ENCODE data around the gene REV1. TPM values are rescaled to one million over a fixed set of nuclear protein-coding genes. Genes with fewer than 3 reads are reported as not detected.

Gene REV1
- total and polyA plus RNA-seq, 2 donors (not counting 3 experiments of a cell fraction or from before 2014, with no cell fraction given): 16.6 to 50.3 TPM

- no peak overlapping the region for H2AFZ ChIP-seq (ENCODE audit: low read depth, low read length)
- no peak for FAIRE-seq
- ChIA-PET POLR2A (interaction anchor here (0.6 kb wide), 1 partner anchor 113 kb away, joined by 3 read pairs; no protein-coding TSS in a partner anchor), CTCF (interaction anchor here (1.2 to 1.6 kb wide), 2 partner anchors 9 to 11 kb away, joined by 3 to 4 read pairs; no protein-coding TSS in a partner anchor)
- no peak overlapping the region for H3K27ac ChIP-seq (ENCODE audit: insufficient read depth, low read depth, low read length)
- H3K9me3 ChIP-seq (replicated peaks; ENCODE audit: control insufficient read depth, insufficient read depth, low read length): no peaks in the 10 kb centered on the region
- H3K27me3 ChIP-seq (ENCODE audit: control insufficient read depth in 2 of 2, insufficient read depth in 2 of 2, low read length in 2 of 2): no peaks in the 10 kb centered on the region
- H3K4me1 ChIP-seq (ENCODE audit: control insufficient read depth, extremely low read depth, insufficient read depth, low read length): peaks cover 12% of the 10 kb centered on the region
- no peak overlapping the region for H3K9ac ChIP-seq (replicated peaks; ENCODE audit: extremely low read depth, insufficient read depth, low read length)
- no peak for TF ChIP-seq MAX (IDR thresholded peaks at IDR 0.05; ENCODE audit: insufficient read depth, insufficient read length)
- no peak for TF ChIP-seq GATA2 (IDR thresholded peaks at IDR 0.05; ENCODE audit: insufficient read depth, insufficient read length, low read depth, low read length)
- H3K79me2 ChIP-seq (ENCODE audit: control insufficient read depth, insufficient read depth, low read length): peaks cover 64% of the 10 kb centered on the region
- H3K4me2 ChIP-seq (ENCODE audit: insufficient read depth, low read length): no peak overlapping the region
- intact Hi-C loops (cut with micrococcal nuclease) (no loop called here), dilution Hi-C loops (cut with MboI; ENCODE audit: extremely low pct_ligation_motif_present, low sequenced_read_pairs) (no loop called here)
- no peak overlapping the region for H3K4me3 ChIP-seq (replicated peaks in 1 of 3; ENCODE audit: insufficient read depth in 1 of 3, low read depth in 1 of 3, low read length in 3 of 3)
- H4K20me1 ChIP-seq (replicated peaks; ENCODE audit: control insufficient read depth, extremely low read depth, insufficient read depth, low read length): no peaks in the 10 kb centered on the region
- BruUV-seq (replicated peaks): no TSS peak
- no peaks in the 10 kb centered on the region for H3K9me1 ChIP-seq (replicated peaks; ENCODE audit: control insufficient read depth, extremely low read depth, insufficient read depth, low read length)
- DNase-seq (ENCODE audit: low read depth, low spot score): no peak
- peaks cover 0 to 8% of the 10 kb centered on the region in 2 experiments for H3K36me3 ChIP-seq (ENCODE audit: control insufficient read depth in 2 of 2, extremely low read depth in 1 of 2, insufficient read depth in 2 of 2, low read length in 2 of 2)
Measured at GRCh38 chr2:99451686-99452085, 38.1 kb downstream of the REV1 start.

- BruUV-seq (replicated peaks): no TSS peak
- Histone ChIP-seq H3K9me3 (replicated peaks; ENCODE audit: control insufficient read depth, insufficient read depth, low read length) (no peaks in the 10 kb centered on the region), H3K4me3 (replicated peaks in 1 of 3; ENCODE audit: insufficient read depth in 1 of 3, low read depth in 1 of 3, low read length in 3 of 3) (no peak overlapping the region), H3K9ac (replicated peaks; ENCODE audit: extremely low read depth, insufficient read depth, low read length) (no peak overlapping the region), H3K9me1 (replicated peaks; ENCODE audit: control insufficient read depth, extremely low read depth, insufficient read depth, low read length) (no peaks in the 10 kb centered on the region), H3K4me2 (ENCODE audit: insufficient read depth, low read length) (no peak overlapping the region), H4K20me1 (replicated peaks; ENCODE audit: control insufficient read depth, extremely low read depth, insufficient read depth, low read length) (no peaks in the 10 kb centered on the region), H3K4me1 (ENCODE audit: control insufficient read depth, extremely low read depth, insufficient read depth, low read length) (peaks cover 12% of the 10 kb centered on the region), H2AFZ (ENCODE audit: low read depth, low read length) (no peak overlapping the region), H3K27me3 (ENCODE audit: control insufficient read depth in 2 of 2, insufficient read depth in 2 of 2, low read length in 2 of 2) (no peaks in the 10 kb centered on the region), H3K79me2 (ENCODE audit: control insufficient read depth, insufficient read depth, low read length) (peaks cover 63% of the 10 kb centered on the region), H3K36me3 (ENCODE audit: control insufficient read depth in 2 of 2, extremely low read depth in 1 of 2, insufficient read depth in 2 of 2, low read length in 2 of 2) (peaks cover 0 to 8% of the 10 kb centered on the region in 2 experiments), H3K27ac (ENCODE audit: insufficient read depth, low read depth, low read length) (no peak overlapping the region)
- intact Hi-C loops (cut with micrococcal nuclease) (no loop called here), dilution Hi-C loops (cut with MboI; ENCODE audit: extremely low pct_ligation_motif_present, low sequenced_read_pairs) (no loop called here)
- TF ChIP-seq POLR2AphosphoS5 (IDR thresholded peaks at IDR 0.05; ENCODE audit: insufficient read depth, low read depth, low read length) (no peak), FOS (IDR thresholded peaks at IDR 0.05; ENCODE audit: borderline replicate concordance, insufficient read depth, low read length) (no peak)
- POLR2A ChIA-PET: no interaction called here
- FAIRE-seq (no peak), DNase-seq (ENCODE audit: low read depth, low spot score) (no peak)
- CTCF ChIA-PET: interaction anchor here (1.2 to 1.6 kb wide), 2 partner anchors 8 to 11 kb away, joined by 3 to 4 read pairs; no protein-coding TSS in a partner anchor
Measured at GRCh38 chr2:99451280-99451679, 38.5 kb downstream of the REV1 start.
